HEK293T (cell line): ENCODE results near the gene PCDH7.
A peak's percentile ranks its signal among the peaks of the same experiment; 100 is the strongest.

ENCODE experiments used
- CTCF ChIA-PET: fragments of 350-600 bp; formaldehyde crosslinking; extraction: SDS; loops from one replicate; lab custom pipeline; 2021; ENCODE audit warnings: antibody characterized with exemption, inconsistent platforms; lab: Yijun Ruan, JAX
- POLR2A ChIA-PET: fragments of 350-600 bp; formaldehyde crosslinking; extraction: SDS; loops from one replicate; lab custom pipeline; 2020; ENCODE audit warnings: antibody characterized with exemption, inconsistent platforms; lab: Yijun Ruan, JAX
- DNase-seq: peaks from one replicate; pipeline ENCODE4 v3.0.0; 2012; ENCODE audit warnings: mixed read lengths; ENCODE audit errors: extremely low spot score
- ARNT ChIP-seq: fragments of 450-650 bp; IDR thresholded peaks from 2 replicates; pipeline ENCODE4 v1.6.1; 2017; ENCODE audit warnings: mild to moderate bottlenecking
- BHLHE40 ChIP-seq: fragments of 450-650 bp; IDR thresholded peaks from 2 replicates; pipeline ENCODE4 v1.6.1; 2016; ENCODE audit warnings: mild to moderate bottlenecking, moderate library complexity, borderline replicate concordance
- CTBP1 ChIP-seq: fragments of 450-650 bp; IDR thresholded peaks from 2 replicates; pipeline ENCODE4 v1.6.1; 2016; ENCODE audit warnings: borderline replicate concordance
- ELF4 ChIP-seq: fragments of 450-650 bp; IDR thresholded peaks from 2 replicates; pipeline ENCODE4 v1.6.1; 2017; ENCODE audit warnings: antibody characterized with exemption
- FOXA1 ChIP-seq: fragments of 450-650 bp; IDR thresholded peaks from 2 replicates; pipeline ENCODE4 v1.6.1; 2016; ENCODE audit warnings: mild to moderate bottlenecking
- FOXK2 ChIP-seq: fragments of 450-650 bp; IDR thresholded peaks from 2 replicates; pipeline ENCODE4 v1.6.1; 2016; ENCODE audit warnings: mild to moderate bottlenecking
- FOXM1 ChIP-seq: fragments of 450-650 bp; IDR thresholded peaks from 2 replicates; pipeline ENCODE4 v1.6.1; 2017; ENCODE audit warnings: mild to moderate bottlenecking, borderline replicate concordance
- HDGF ChIP-seq: fragments of 450-650 bp; IDR thresholded peaks from 2 replicates; pipeline ENCODE4 v1.6.1; 2017; ENCODE audit warnings: antibody characterized with exemption, borderline replicate concordance
- L3MBTL2 ChIP-seq: fragments of 450-650 bp; conservative IDR thresholded peaks from 2 replicates; pipeline ENCODE4 v1.6.1; 2016; ENCODE audit warnings: mild to moderate bottlenecking
- LEF1 ChIP-seq: fragments of 450-650 bp; IDR thresholded peaks from 2 replicates; pipeline ENCODE4 v1.6.1; 2017; ENCODE audit warnings: mild to moderate bottlenecking, borderline replicate concordance
- NFRKB ChIP-seq: fragments of 450-650 bp; IDR thresholded peaks from 2 replicates; pipeline ENCODE4 v1.6.1; 2016; ENCODE audit warnings: mild to moderate bottlenecking, moderate library complexity
- PKNOX1 ChIP-seq: fragments of 450-650 bp; IDR thresholded peaks from 2 replicates; pipeline ENCODE4 v1.6.1; 2016
- SP1 ChIP-seq: fragments of 450-650 bp; IDR thresholded peaks from 2 replicates; pipeline ENCODE4 v1.6.1; 2017
- SUZ12 ChIP-seq: fragments of 450-650 bp; IDR thresholded peaks from 2 replicates; pipeline ENCODE4 v1.6.1; 2016; ENCODE audit warnings: mild to moderate bottlenecking
- TARDBP ChIP-seq: fragments of 450-650 bp; IDR thresholded peaks from 2 replicates; pipeline ENCODE4 v1.6.1; 2016
- ZNF384 ChIP-seq: fragments of 450-650 bp; IDR thresholded peaks from 2 replicates; pipeline ENCODE4 v1.6.1; 2016

The PCDH7 gene

DNA sequence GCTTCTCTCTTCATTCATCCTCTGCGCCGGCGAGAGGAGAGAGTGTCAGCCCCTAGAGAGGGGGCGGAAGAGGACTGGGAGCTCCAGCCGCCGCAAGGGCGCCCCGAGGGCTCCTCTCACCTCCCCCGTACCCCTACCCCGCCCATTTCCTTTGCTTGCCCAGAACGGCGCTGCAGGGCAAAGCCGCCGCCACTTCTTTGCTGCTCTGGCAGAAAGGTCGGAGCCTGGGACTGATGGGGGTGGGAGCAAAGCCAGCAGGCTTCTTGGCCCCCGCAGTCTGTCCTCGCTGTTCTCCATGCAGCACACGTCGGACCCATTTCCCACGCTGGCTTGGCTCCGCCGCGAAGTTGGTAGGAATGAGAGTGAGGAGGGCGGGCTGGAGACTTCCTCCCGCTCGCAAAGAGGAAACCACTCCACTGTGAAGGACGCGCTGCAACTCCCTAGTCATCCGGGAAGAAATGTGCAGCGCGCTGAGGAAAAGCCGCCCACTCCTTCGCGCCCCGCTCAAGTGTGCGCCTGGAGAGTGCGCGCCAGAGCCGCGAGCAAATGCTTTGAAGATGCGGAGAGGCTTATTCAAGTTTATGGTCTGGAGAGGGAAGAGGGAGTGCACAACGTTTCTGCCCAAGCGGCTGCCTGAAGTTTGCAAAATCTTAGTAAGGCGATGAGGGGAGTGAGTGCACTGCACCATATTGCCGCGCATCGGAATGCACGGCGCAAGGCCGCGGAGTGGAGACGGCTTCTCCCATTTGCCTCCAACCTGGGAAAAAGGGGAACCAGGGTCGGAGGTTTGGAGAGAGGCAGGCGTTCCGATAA, 2.8 kb upstream of the PCDH7 start:
- ChIA-PET POLR2A (interaction anchor here (0.7 to 1.9 kb wide), 8 partner anchors 11 to 371 kb away, joined by 3 to 7 read pairs (median 4); no protein-coding TSS in a partner anchor), CTCF (interaction anchor here (0.6 kb wide), 1 partner anchor 13 kb away, joined by 4 read pairs; no protein-coding TSS in a partner anchor)
- TF ChIP-seq L3MBTL2 (peak; percentile 80), ARNT (no peak), PKNOX1 (no peak)
- DNase-seq, result peak; percentile 20

DNA sequence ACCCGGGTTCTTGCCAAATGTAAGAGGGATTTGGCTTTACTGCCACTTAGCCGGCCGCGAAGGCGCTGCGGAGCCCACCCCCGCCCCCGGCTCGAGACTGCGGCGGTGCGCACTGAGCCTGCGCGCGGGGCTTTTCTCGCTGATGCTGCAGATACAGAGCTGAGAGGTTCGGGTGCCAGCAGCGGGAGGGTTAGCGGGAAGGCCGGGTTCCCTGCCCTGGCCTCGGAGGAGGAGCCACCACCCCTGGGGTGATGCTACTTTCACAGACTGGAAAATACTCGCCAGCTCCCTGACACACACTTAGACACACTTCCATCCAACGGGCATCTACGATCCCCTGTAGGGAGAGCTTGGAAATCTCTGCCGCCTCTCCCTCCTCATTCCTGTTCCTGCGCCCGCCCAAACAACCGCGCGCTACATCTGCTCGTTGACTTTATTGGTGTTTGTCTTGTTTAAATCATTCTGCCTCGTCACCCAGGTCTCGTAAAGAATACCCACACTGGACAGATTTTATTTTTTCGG, 2.1 kb upstream of the PCDH7 start:
- TF ChIP-seq CTBP1 (peak; percentile 71; the same call in 1 of the 2 replicates), SP1 (no peak), ELF4 (no peak), ARNT (no peak), PKNOX1 (peak; percentile 74)
- peak; percentile 33 for DNase-seq
- POLR2A ChIA-PET, result interaction anchor here (0.7 to 1.9 kb wide), 12 partner anchors 10 to 371 kb away, joined by 3 to 7 read pairs (median 4); no protein-coding TSS in a partner anchor
- CTCF ChIA-PET, result interaction anchor here (0.6 kb wide), 1 partner anchor 12 kb away, joined by 4 read pairs; no protein-coding TSS in a partner anchor

DNA sequence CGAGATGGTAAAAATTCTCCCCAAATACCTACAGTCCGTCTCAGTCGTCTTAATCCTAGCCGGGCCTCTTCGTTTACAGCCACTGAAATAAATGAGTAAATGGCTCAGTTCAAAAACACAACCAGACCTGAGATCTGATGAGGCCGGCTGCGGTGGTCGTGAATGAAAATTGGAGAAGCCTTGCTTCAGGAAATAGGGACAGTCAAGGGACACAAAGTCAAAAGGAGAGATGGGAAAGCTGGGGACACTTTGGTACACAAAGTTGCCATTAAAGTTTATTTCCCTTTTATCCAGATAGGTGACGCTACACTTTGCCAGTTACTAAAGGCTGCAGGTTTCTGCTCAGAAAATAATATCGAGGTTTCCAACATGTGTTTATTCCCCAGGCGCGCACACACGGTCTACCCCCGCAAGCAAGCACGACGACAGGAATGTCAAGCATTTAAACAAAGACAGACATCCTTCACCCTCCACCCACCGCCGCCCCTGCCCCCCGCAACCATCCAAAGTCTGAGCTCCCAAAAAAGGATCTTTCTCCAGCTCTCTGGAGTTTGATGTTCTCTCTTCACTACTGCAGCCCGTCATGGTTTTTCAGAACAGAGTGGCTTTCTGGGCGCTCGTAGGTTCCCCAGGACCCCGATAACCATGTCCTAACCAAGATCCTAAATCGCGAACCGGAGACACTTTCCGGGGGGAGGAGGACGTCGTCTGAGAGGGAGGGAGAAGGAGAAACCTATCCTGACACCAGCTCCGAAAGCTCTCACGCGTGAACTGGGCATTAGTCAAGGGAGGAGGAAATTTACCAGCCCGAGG, 1.3 kb upstream of the PCDH7 start:
- CTCF ChIA-PET, result interaction anchor here (0.6 to 0.7 kb wide), 3 partner anchors 232 to 1278 kb away, joined by 3 read pairs; no protein-coding TSS in a partner anchor
- DNase-seq, result no peak
- TF ChIP-seq CTBP1 (no peak), ZNF384 (no peak), PKNOX1 (no peak), LEF1 (no peak), SUZ12 (no peak), L3MBTL2 (no peak; the same call in none of the 2 replicates), FOXA1 (no peak), FOXK2 (no peak), TARDBP (no peak), SP1 (no peak), HDGF (no peak), ELF4 (no peak), BHLHE40 (no peak)
- POLR2A ChIA-PET, result interaction anchor here (0.8 to 1.9 kb wide), 11 partner anchors 9 to 365 kb away, joined by 3 to 7 read pairs (median 4); no protein-coding TSS in a partner anchor

DNA sequence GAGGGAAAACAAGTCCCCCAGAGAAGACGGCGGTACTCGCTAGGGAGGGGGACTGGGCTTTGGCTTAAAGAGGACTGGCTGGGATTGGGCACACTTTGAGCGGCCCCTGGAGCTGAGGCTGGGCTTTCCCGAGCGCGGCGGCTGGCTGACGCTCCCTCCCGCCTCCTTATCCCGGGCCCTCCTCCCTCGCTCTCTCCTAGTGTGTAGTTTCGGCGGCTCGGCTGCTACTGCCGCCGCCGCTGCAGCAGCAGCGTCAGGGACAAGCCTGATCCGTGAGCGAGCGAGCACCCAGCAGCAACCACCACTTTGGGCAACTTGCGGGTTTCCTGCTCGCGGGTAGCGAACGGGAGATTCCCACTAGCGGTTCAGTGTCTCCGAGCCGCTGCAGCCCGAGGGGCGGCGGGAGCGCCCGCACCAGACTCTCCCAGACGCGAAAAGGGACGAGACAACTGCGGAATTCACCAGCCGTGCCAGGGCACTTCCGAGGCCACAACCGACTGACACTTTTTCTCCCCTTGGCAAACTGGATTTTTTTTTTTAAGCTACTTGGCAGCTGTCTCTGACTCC, 632 bp upstream of the PCDH7 start:
- ChIA-PET CTCF (interaction anchor here (0.6 kb wide), 1 partner anchor 327 kb away, joined by 3 read pairs; no protein-coding TSS in a partner anchor), POLR2A (interaction anchor here (0.7 to 1.9 kb wide), 7 partner anchors 34 to 224 kb away, joined by 3 to 7 read pairs (median 3); no protein-coding TSS in a partner anchor)
- no peak for TF ChIP-seq HDGF
- no peak for TF ChIP-seq ELF4
- TF ChIP-seq SUZ12, result no peak
- TF ChIP-seq BHLHE40, result no peak
- TF ChIP-seq L3MBTL2, result no peak
- TF ChIP-seq FOXA1, result no peak
- TF ChIP-seq FOXM1, result no peak
- no peak for TF ChIP-seq SP1
- no peak for TF ChIP-seq TARDBP
- no peak for TF ChIP-seq ZNF384
- no peak for TF ChIP-seq LEF1
- TF ChIP-seq FOXK2, result no peak
- no peak for TF ChIP-seq PKNOX1
- TF ChIP-seq CTBP1, result no peak
- TF ChIP-seq ARNT, result no peak
- no peak for TF ChIP-seq NFRKB
- DNase-seq, result peak; percentile 26
